K562 (cell line): ENCODE data around the gene RPS2. TPM values are rescaled to one million over a fixed set of nuclear protein-coding genes. Genes with fewer than 3 reads are reported as not detected.

Experiments
- CHD4 ChIP-seq: fragments of 200-600 bp; sonication (generic); IDR thresholded peaks from 3 replicates; pipeline ENCODE4 v1.6.1; 2012; ENCODE audit warnings: low read depth, mild to moderate bottlenecking, mixed read lengths, low read length, inconsistent platforms; ENCODE audit not compliant: insufficient read depth, insufficient replicate concordance, poor library complexity, severe bottlenecking
- FOS ChIP-seq: IDR thresholded peaks from 3 replicates; pipeline ENCODE4 v1.6.1; 2011; ENCODE audit not compliant: insufficient read length; ENCODE audit errors: extremely low read depth
- HNRNPLL ChIP-seq: fragments of 200-400 bp; formaldehyde crosslinking; IDR thresholded peaks from 2 replicates; pipeline ENCODE4 v1.6.1; 2017; ENCODE audit warnings: low read length, low read depth, mild to moderate bottlenecking; ENCODE audit not compliant: poor library complexity, severe bottlenecking
- KAT7 ChIP-seq: sonication (generic); formaldehyde crosslinking; IDR thresholded peaks from 2 replicates; pipeline ENCODE4 v1.8.0; 2022; ENCODE audit warnings: missing genetic modification reagents, mild to moderate bottlenecking, borderline replicate concordance
- NCOA6 ChIP-seq: fragments of 450-650 bp; IDR thresholded peaks from 2 replicates; pipeline ENCODE4 v1.6.1; 2017; ENCODE audit warnings: mild to moderate bottlenecking
- NR4A1 ChIP-seq, 2 experiments: fragments of 250-450 bp in 1 of 2; fragments of 450-650 bp in 1 of 2; sonication (Bioruptor Pico) in 1 of 2; IDR thresholded peaks; 2 replicates each; pipeline versions ENCODE4 v1.4.0 to v1.6.1; 2016 to 2020; ENCODE audit warnings: mild to moderate bottlenecking in 2 of 2, missing compliant biosample characterization in 1 of 2, missing genetic modification characterization in 1 of 2, moderate library complexity in 1 of 2
- PHTF2 ChIP-seq: fragments of 250-450 bp; sonication (Bioruptor Pico); IDR thresholded peaks from 2 replicates; pipeline ENCODE4 v1.5.0; 2021; ENCODE audit warnings: mild to moderate bottlenecking
- PTBP1 ChIP-seq: fragments of 200-400 bp; formaldehyde crosslinking; IDR thresholded peaks from 2 replicates; pipeline ENCODE4 v1.6.1; 2017; ENCODE audit warnings: low read depth, low read length
- ZNF445 ChIP-seq: fragments of 250-450 bp; sonication (Bioruptor Pico); IDR thresholded peaks from 2 replicates; pipeline ENCODE4 v1.4.0; 2020; ENCODE audit warnings: low read depth, mild to moderate bottlenecking, moderate library complexity
- ZNF76 ChIP-seq: fragments of 250-450 bp; sonication (Bioruptor Pico); IDR thresholded peaks from 2 replicates; pipeline ENCODE4 v1.4.0; 2020; ENCODE audit warnings: mild to moderate bottlenecking, moderate library complexity, borderline replicate concordance
- ZNF79 ChIP-seq: fragments of 250-450 bp; sonication (Bioruptor Pico); IDR thresholded peaks from 2 replicates; pipeline ENCODE4 v1.4.0; 2020; ENCODE audit warnings: low read depth, mild to moderate bottlenecking, moderate library complexity
- polyA plus RNA-seq, 8 experiments: library from polyadenylated mRNA; depleted of rRNA in 4 of 8; stranded (reverse) in 5 of 8; unstranded in 3 of 8; fragments of >200 nt; fragmentation: Nextera tagmentation in 2 of 8; fragmentation: Illumina TruSeq in 1 of 8; extraction: Ambion mirVana in 2 of 8; extraction: Trizol in 1 of 8; gene quantifications; 2 replicates each; pipeline versions ENCODE4 v1.2.1 to v1.2.3, GENCODE V29; 2011 to 2014; ENCODE audit warnings: inconsistent platforms in 1 of 8, missing spikeins in 1 of 8
- total RNA-seq, 7 experiments: library from RNA; depleted of rRNA in 6 of 7; stranded (reverse); fragments of >200 nt in 6 of 7; fragmentation: Illumina TruSeq in 2 of 7; extraction: Trizol in 2 of 7; gene quantifications; 2 replicates each; pipeline versions ENCODE4 v1.2.1 to v1.2.3, GENCODE V29; 2011 to 2021; ENCODE audit warnings: low replicate concordance in 1 of 7
- TF ChIP-seq, protein P1 (sequence below): sonication (generic); IDR thresholded peaks from 2 replicates; pipeline ENCODE4 v1.6.1; 2016
- TF ChIP-seq, protein P2 (sequence below): fragments of 450-650 bp; IDR thresholded peaks from 2 replicates; pipeline ENCODE4 v1.6.1; 2016; ENCODE audit warnings: borderline replicate concordance
- TF ChIP-seq, protein P3 (sequence below): sonication (generic); formaldehyde crosslinking; IDR thresholded peaks from 2 replicates; pipeline ENCODE4 v1.8.0; 2022; ENCODE audit warnings: mild to moderate bottlenecking, missing genetic modification reagents, borderline replicate concordance

The RPS2 gene
- total and polyA plus RNA-seq, 9 of the 15 experiments (the other 6 are each of a cell fraction or from before 2014, with no cell fraction given) = 834 to 4,794 (median 3,793) TPM

DNA sequence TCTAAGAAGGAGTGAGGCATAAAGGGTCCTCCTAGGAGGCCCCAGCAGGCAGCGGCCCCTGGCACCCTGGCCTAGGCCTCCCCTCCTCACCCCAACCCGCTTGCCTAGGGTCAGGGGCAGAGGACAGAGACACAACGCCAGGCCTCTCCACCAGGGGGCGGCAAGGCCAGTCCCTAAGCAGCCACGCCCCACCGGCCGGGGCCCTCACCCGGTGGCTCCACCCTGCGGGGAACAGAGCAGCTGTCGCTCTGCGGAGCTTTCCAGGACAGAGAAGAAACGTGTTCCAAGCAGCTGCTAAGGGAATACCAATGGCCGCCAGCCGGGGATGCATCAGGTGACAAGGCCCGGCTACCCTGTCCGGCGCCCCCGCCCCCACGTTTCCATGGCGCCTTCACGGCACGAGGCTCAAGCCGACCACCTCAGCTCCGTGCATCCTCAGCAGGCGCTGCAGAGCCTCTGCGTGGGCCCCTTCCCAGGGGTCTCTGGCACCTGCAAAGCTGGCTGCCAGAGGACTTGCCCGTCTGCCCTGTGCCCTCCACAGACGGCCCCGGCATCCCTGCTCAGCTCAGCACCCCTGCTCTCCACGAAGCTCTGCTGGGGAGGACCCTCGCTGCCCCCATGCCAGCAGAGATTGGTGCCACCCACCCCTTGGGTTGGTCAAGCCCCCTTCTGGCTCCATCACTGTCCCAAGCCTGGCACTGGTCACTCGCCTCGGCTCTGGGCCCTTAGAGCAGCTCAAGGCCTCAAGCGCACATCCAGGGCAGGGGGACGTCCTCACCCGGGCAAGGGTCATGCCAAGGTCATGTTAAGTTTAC, 39.4 kb upstream of the RPS2 start (continued):
- TF ChIP-seq, protein P1, sequence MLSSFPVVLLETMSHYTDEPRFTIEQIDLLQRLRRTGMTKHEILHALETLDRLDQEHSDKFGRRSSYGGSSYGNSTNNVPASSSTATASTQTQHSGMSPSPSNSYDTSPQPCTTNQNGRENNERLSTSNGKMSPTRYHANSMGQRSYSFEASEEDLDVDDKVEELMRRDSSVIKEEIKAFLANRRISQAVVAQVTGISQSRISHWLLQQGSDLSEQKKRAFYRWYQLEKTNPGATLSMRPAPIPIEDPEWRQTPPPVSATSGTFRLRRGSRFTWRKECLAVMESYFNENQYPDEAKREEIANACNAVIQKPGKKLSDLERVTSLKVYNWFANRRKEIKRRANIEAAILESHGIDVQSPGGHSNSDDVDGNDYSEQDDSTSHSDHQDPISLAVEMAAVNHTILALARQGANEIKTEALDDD = no peak
- TF ChIP-seq NR4A1 (CRISPR knock-in tag; IDR thresholded peaks at IDR 0.05) (no peak), NR4A1 (tag; IDR thresholded peaks at IDR 0.05) (no peak), ZNF76 (no peak), HNRNPLL (no peak), CHD4 (no peak), PTBP1 (no peak), PHTF2 (CRISPR knock-in tag) (no peak), ZNF445 (no peak), NCOA6 (no peak), KAT7 (CRISPR knock-in tag) (no peak), ZNF79 (CRISPR knock-in tag) (no peak), FOS (no peak)
- TF ChIP-seq, protein P2, sequence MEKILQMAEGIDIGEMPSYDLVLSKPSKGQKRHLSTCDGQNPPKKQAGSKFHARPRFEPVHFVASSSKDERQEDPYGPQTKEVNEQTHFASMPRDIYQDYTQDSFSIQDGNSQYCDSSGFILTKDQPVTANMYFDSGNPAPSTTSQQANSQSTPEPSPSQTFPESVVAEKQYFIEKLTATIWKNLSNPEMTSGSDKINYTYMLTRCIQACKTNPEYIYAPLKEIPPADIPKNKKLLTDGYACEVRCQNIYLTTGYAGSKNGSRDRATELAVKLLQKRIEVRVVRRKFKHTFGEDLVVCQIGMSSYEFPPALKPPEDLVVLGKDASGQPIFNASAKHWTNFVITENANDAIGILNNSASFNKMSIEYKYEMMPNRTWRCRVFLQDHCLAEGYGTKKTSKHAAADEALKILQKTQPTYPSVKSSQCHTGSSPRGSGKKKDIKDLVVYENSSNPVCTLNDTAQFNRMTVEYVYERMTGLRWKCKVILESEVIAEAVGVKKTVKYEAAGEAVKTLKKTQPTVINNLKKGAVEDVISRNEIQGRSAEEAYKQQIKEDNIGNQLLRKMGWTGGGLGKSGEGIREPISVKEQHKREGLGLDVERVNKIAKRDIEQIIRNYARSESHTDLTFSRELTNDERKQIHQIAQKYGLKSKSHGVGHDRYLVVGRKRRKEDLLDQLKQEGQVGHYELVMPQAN = peak; percentile 82; the same call in 1 of the 2 replicates
- TF ChIP-seq, protein P3, sequence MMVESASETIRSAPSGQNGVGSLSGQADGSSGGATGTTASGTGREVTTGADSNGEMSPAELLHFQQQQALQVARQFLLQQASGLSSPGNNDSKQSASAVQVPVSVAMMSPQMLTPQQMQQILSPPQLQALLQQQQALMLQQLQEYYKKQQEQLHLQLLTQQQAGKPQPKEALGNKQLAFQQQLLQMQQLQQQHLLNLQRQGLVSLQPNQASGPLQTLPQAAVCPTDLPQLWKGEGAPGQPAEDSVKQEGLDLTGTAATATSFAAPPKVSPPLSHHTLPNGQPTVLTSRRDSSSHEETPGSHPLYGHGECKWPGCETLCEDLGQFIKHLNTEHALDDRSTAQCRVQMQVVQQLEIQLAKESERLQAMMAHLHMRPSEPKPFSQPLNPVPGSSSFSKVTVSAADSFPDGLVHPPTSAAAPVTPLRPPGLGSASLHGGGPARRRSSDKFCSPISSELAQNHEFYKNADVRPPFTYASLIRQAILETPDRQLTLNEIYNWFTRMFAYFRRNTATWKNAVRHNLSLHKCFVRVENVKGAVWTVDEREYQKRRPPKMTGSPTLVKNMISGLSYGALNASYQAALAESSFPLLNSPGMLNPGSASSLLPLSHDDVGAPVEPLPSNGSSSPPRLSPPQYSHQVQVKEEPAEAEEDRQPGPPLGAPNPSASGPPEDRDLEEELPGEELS (CRISPR knock-in tag) = peak; percentile 47; the same call in 1 of the 2 replicates
